SU-DHL-6 (cell line): ENCODE data around the gene CENPC.
"Not testable (repeated sequence)": the region's sequence is repeated elsewhere in the genome, so short reads cannot be mapped to it uniquely, and the experiment has no call there.

Experiments used
- H2AFZ ChIP-seq: fragments of 200-600 bp; sonication (generic); 2 replicates; pipeline ENCODE4 v1.6.1; 2014; ENCODE audit warnings: low read depth, mild to moderate bottlenecking, moderate library complexity, mixed read lengths, antibody characterized with exemption, low read length; ENCODE audit not compliant: severe bottlenecking
- H3F3A ChIP-seq: fragments of 200-600 bp; shearing (Covaris generic); 2 replicates; pipeline ENCODE4 v1.6.0; 2016; ENCODE audit warnings: antibody characterized with exemption, mild to moderate bottlenecking; ENCODE audit not compliant: insufficient read depth
- H3K27ac ChIP-seq: fragments of 200-600 bp; sonication (generic); 2 replicates; pipeline ENCODE4 v1.5.1; 2016; ENCODE audit warnings: low read depth, mild to moderate bottlenecking, low read length, moderate library complexity, mixed read lengths
- H3K27me3 ChIP-seq: fragments of 200-600 bp; sonication (generic), shearing (Covaris generic); 2 replicates; pipeline ENCODE4 v1.6.0; 2014; ENCODE audit warnings: mild to moderate bottlenecking, low read length
- H3K36me3 ChIP-seq: fragments of 200-600 bp; sonication (generic); 2 replicates; pipeline ENCODE4 v1.6.1; 2014; ENCODE audit warnings: mild to moderate bottlenecking, low read length, mixed read lengths
- H3K4me2 ChIP-seq: fragments of 300-600, 200-600 bp; shearing (Covaris generic), sonication (generic); 2 replicates; pipeline ENCODE4 v1.6.0; 2014; ENCODE audit warnings: low read length, low read depth, mild to moderate bottlenecking; ENCODE audit not compliant: poor library complexity, severe bottlenecking
- H3K4me3 ChIP-seq: fragments of 200-600 bp; sonication (generic); 2 replicates; pipeline ENCODE4 v1.5.1; 2014; ENCODE audit warnings: antibody characterized with exemption, low read length, mild to moderate bottlenecking, mixed read lengths; ENCODE audit not compliant: insufficient read depth, poor library complexity, severe bottlenecking
- H3K79me2 ChIP-seq: fragments of 200-600 bp; sonication (generic); 2 replicates; pipeline ENCODE4 v1.6.1; 2014; ENCODE audit warnings: mild to moderate bottlenecking, low read length, moderate library complexity; ENCODE audit not compliant: insufficient read depth
- H3K9ac ChIP-seq: fragments of 200-600 bp; sonication (generic); 2 replicates; pipeline ENCODE4 v1.7.0; 2014; ENCODE audit warnings: mild to moderate bottlenecking, low read length
- H3K9me2 ChIP-seq: fragments of 200-600 bp; sonication (generic); replicated peaks from 2 replicates; pipeline ENCODE4 v1.6.1; 2014; ENCODE audit warnings: low read length; ENCODE audit not compliant: insufficient read depth
- H3K9me3 ChIP-seq: fragments of 200-600 bp; sonication (generic); 2 replicates; pipeline ENCODE4 v1.6.1; 2014; ENCODE audit warnings: low read length, mixed read lengths; ENCODE audit not compliant: insufficient read depth
- H4K20me1 ChIP-seq: fragments of 200-600 bp; sonication (generic); 2 replicates; pipeline ENCODE4 v1.6.1; 2014; ENCODE audit warnings: low read depth, mild to moderate bottlenecking, antibody characterized with exemption, low read length, moderate library complexity, mixed read lengths
- EZH2phosphoT487 ChIP-seq: fragments of 200-600 bp; sonication (generic), shearing (Covaris generic); conservative IDR thresholded peaks from 2 replicates; pipeline ENCODE4 v1.6.1; 2018; ENCODE audit warnings: mild to moderate bottlenecking, antibody characterized with exemption, low read length, moderate library complexity, mixed read lengths
- TF ChIP-seq, protein P1 (sequence below): fragments of 200-600 bp; sonication (generic); IDR thresholded peaks from one replicate; pipeline ENCODE4 v1.5.1; 2017; ENCODE audit warnings: antibody characterized with exemption, mild to moderate bottlenecking, low read length, moderate library complexity; ENCODE audit not compliant: insufficient read depth, poor library complexity, severe bottlenecking

CENPC gene

DNA sequence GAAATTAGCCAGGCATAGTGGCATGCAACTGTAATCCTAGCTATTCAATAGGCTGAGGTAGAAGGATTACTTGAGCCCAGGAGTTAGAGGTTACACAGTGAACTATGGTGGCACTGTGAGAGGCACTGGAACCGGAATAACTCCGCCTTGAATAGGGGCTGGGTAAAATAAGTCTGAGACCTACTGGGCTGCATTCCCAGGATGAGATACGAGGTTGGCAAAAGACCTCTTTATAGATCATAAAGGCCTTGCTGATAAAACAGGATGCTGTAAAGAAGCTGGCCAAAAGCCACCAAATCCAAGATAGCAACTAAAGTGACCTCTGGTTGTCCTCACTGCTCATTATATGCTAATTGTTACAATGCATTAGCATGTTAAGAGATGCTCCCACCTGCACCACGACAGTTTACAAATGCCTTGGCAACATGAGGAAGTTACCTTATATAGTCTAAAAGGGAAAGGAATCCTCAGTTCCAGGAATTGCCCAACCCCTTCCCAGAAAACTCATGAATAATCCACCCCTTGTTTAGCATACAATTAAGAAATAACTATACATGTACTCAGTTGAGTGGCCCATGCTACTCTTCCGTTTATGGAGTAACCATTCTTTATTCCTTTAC lies 88.6 kb downstream of the CENPC start:
- H3K9ac ChIP-seq = no peak overlapping the region
- H3K4me2 ChIP-seq = no peak overlapping the region
- H3K9me2 ChIP-seq = no peaks in the 10 kb centered on the region
- no peaks in the 10 kb centered on the region for H3K36me3 ChIP-seq
- no peak for TF ChIP-seq EZH2phosphoT487
- TF ChIP-seq, protein P1, sequence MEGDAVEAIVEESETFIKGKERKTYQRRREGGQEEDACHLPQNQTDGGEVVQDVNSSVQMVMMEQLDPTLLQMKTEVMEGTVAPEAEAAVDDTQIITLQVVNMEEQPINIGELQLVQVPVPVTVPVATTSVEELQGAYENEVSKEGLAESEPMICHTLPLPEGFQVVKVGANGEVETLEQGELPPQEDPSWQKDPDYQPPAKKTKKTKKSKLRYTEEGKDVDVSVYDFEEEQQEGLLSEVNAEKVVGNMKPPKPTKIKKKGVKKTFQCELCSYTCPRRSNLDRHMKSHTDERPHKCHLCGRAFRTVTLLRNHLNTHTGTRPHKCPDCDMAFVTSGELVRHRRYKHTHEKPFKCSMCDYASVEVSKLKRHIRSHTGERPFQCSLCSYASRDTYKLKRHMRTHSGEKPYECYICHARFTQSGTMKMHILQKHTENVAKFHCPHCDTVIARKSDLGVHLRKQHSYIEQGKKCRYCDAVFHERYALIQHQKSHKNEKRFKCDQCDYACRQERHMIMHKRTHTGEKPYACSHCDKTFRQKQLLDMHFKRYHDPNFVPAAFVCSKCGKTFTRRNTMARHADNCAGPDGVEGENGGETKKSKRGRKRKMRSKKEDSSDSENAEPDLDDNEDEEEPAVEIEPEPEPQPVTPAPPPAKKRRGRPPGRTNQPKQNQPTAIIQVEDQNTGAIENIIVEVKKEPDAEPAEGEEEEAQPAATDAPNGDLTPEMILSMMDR = no peak
- H3K9me3 ChIP-seq = no peaks in the 10 kb centered on the region
- H3F3A ChIP-seq = no peaks in the 10 kb centered on the region
- no peaks in the 10 kb centered on the region for H4K20me1 ChIP-seq
- H3K79me2 ChIP-seq = no peaks in the 10 kb centered on the region
- no peak overlapping the region for H3K4me3 ChIP-seq
- no peaks in the 10 kb centered on the region for H3K27me3 ChIP-seq
- no peak overlapping the region for H2AFZ ChIP-seq
- no peak overlapping the region for H3K27ac ChIP-seq

DNA sequence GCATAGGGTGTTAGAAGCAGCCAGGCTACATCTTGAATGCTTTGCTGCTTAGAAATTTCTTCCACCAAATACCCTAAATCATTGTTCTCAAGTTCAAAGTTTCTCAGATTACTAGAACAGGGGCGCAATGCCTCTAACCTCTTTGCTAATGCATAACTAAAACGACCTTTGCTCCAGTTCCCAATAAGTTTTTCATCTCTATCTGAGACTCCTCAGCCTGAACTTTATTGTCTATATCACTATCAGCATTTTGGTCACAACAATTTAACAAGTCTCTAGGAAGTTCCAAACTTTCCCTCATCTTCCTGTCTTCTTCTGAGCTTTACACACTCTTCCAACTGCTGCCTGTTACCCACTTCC lies 92.5 kb downstream of the CENPC start:
- H3K9me2 ChIP-seq, H3K27ac ChIP-seq, H3K27me3 ChIP-seq, H3F3A ChIP-seq, H3K9me3 ChIP-seq, H3K4me3 ChIP-seq, H3K4me2 ChIP-seq, H3K79me2 ChIP-seq, H3K9ac ChIP-seq, H4K20me1 ChIP-seq, H3K36me3 ChIP-seq, H2AFZ ChIP-seq: not testable (repeated sequence)

DNA sequence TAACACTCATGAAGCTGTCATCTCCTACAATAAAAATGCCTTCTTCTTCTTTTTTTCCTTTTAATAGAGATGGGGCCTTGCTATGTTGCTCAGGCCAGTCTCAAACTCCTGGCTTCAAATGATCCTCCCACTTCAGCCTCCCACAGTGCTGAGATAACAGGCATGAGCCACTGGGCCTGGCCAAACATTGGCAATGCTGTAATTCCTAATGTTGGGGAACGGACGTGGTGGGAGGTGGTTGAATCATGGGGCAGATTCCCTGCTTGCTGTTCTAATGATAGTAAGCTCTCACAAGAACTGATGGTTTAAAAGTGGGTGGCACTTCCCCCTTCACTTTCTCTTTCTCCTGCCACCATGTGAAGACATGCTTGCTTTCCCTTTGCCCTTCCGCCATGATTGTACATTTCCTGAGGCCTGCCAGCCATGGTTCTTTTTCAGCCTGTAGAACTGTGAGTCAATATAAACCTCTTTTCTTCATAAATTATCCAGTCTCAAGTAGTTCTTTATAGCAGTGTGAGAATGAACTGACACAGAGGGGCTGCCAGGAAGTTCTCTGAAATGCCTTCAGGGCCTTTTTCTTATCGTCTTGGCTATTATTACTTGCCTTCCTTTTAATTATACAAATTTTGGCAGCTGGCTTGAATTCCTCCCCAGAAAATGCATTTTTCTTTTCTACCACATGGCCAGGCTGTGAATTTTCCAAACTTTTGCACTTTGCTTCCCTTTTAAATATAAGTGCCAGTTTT lies 93.0 kb downstream of the CENPC start:
- TF ChIP-seq, protein P1 = no peak
- no peak for TF ChIP-seq EZH2phosphoT487
- no peaks in the 10 kb centered on the region for H3K79me2 ChIP-seq
- no peaks in the 10 kb centered on the region for H4K20me1 ChIP-seq
- no peaks in the 10 kb centered on the region for H3K9me2 ChIP-seq
- no peaks in the 10 kb centered on the region for H3F3A ChIP-seq
- no peak overlapping the region for H2AFZ ChIP-seq
- no peak overlapping the region for H3K27ac ChIP-seq
- H3K27me3 ChIP-seq = no peaks in the 10 kb centered on the region
- H3K36me3 ChIP-seq = no peaks in the 10 kb centered on the region
- no peak overlapping the region for H3K9ac ChIP-seq
- H3K4me2 ChIP-seq = no peak overlapping the region
- H3K9me3 ChIP-seq = no peaks in the 10 kb centered on the region
- H3K4me3 ChIP-seq = no peak overlapping the region

DNA sequence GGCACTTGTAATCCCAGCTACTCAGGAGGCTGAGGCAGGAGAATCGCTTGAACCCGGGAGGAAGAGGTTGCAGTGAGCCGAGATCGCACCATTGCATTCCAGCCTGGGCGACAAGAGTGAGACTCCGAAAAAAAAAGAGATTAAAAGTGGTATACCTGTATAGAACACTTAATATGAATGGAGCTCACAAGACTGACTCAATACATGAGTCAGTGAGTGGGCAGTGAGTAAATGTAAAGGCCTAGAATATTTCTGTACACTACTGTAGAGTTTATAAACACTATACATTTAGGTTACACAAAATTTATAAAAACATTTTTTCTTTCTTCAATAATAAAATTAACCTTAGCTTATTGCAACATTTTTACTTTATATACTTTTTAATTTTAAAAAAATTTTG lies 93.8 kb downstream of the CENPC start:
- Histone ChIP-seq H3F3A (no peaks in the 10 kb centered on the region), H4K20me1 (no peaks in the 10 kb centered on the region), H3K9me2 (no peaks in the 10 kb centered on the region), H3K27me3 (no peaks in the 10 kb centered on the region), H3K36me3 (no peaks in the 10 kb centered on the region), H3K27ac (no peak overlapping the region), H3K4me3 (no peak overlapping the region), H3K79me2 (no peaks in the 10 kb centered on the region), H2AFZ (no peak overlapping the region), H3K9me3 (no peaks in the 10 kb centered on the region), H3K9ac (no peak overlapping the region), H3K4me2 (no peak overlapping the region)
- TF ChIP-seq EZH2phosphoT487 = no peak
- TF ChIP-seq, protein P1 = no peak
